Measurements from ENCODE around the gene TMEM100.
A peak's percentile ranks its signal among the peaks of the same experiment; 100 is the strongest.

Gene TMEM100

DNA sequence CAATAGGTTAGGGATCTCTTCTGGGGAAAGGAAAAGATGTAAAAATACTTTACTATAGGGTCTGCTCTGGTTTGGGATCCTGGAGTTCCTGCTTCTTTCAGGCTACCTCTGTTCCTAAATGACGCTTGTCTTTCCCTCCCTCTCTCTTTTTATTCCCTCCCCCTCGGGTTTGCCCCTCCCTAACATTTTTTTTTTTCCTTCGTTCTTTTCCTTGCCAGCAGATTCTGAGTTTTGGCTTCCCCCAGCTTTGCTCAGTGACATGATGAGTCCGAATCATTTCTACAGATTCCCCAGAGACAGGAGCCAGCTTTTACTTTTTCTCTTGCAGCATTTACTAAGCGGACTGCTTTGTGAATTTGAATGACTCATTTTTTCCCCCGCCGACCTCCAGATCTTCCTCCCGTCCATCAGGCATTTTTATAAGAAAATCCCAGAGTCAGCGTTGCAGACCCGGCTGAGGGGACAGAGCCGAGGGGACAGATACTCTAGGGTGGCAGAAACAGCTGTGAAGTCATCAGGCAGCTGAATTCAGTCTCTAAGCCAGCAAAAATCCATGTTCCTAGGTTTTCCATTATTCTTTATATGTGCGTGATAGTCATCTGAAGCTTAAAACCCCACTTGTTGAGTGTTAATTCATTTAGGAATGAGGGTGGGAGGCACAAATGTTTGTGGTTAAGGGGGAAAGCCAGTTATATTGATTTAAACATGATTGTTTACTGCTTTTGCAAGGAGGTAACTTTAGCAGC, at the start of gene TMEM100:
Gene TMEM100 (minus strand): TSS at position 123 of the 746 bp plus-strand sequence. CDS start 1,794 bp downstream, outside the sequence.
- no peak for DNase-seq (ENCODE audit: low spot score)

- no peak for DNase-seq (ENCODE audit: low spot score)
Observed at GRCh38 chr17:55772086-55772485, 49.4 kb upstream of the TMEM100 start.

DNA sequence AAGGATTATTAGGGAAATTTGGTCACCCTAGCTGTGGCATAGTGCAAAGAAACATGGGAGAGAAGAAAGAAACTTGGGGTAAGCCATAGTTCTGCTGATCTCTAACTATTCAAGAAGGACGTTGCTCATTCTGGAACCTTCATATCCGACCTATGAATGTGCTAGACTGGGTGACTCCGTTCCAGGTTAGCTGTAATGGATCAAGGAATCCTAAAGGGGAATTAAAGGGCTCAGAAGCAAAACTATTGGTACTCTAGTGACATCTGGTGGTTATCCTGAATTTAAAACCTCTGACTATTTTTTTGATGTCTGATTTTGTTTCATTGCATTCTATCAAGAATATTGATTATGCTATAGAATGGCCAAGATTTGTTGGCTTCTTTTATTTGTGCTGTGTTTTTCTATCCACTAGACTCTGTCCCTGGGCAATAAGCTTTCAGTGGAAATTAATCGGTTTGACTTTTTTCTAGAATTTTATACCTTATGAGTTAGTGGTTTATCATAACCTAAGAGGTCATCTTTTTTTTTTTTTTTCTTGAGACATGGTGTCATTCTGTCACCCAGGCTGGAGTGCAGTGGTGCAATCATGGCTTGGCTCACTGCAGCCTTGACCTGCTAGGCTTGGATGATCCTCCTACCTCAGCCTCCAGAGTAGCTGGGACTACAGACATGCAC, 47.7 kb upstream of the TMEM100 start:
- peak; percentile 54 for DNase-seq (ENCODE audit: low spot score)

DNA sequence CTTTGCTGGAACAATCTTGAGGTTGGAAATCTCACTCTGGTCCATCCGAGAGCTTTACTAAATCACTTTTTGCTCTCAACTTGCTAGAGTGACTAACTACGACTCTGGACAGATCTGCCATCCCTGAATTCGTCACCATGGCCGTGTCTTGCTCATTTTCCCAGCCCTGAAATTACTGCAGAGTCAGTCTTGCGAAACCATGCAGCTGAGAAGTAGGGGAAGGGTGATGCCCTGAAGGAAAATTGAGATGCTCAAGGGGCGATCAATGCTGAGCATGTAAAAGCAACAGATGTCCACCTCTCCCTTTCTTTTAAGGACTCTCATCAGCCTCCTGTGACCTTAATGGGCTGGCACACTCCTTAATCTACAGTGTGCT, 46.9 kb upstream of the TMEM100 start:
- DNase-seq (ENCODE audit: low spot score): no peak

- DNase-seq (ENCODE audit: low spot score): no peak
Observed at GRCh38 chr17:55768936-55769624, 46.4 kb upstream of the TMEM100 start.

GRCh38 chr17:55765472-55765871, 42.8 kb upstream of the TMEM100 start:
- no peak for DNase-seq (ENCODE audit: low spot score)

DNA sequence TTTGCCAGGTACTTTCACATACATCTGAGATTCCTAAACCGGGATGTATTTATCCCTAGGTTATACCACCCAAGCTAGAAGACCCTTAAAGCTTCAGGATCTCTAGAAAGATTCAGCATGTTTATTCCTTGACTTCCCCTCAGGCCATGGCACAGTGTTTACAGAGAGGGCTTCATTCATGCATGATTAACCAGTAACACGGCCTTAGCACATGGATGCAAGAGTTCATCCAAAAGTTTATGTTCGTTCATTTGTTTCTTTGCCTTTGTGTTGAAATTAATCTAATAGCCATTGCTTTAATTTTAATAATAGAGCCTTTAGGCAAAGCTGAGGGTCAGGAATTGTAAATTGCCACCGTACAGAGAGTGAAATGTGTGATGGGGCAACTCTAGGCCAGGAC, 41.9 kb upstream of the TMEM100 start:
- no peak for DNase-seq (ENCODE audit: low spot score)

GRCh38 chr17:55763856-55764255, 41.2 kb upstream of the TMEM100 start:
- no peak for DNase-seq (ENCODE audit: low spot score)

- DNase-seq (ENCODE audit: low spot score): no peak
Observed at GRCh38 chr17:55762086-55762858, 39.6 kb upstream of the TMEM100 start.

DNA sequence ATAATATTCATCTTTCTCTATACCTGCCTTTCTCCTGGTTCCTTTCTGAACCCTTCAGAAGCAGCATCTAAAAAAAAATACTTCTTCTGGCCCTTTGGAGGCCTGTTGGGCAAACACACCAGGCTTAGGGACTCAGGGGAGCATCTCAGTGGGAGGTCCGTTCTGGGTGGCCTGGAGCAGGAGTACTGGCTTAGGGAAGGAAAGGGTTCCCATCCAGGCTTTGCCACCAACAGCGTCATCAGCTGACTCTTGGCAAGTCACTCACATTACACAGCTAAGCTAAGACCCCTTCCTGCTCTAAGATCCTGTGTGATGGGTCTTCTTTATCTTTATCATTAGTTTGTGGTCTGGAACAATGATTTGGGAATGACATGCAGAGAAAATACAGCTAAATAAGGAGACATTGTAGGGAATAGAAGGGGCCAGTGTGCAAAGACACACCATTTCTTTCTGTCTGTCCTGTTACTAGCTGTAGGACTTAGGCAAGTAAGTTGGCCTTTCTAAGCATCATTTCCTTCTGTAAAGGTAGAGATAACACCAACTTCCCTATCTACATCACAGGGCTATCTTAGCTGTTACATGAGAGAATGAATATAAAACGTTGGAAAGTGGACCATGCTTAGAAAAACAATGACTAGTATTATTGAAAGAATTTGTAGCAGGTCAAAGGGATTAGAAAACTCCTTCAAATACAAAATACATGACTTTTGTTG, 38.1 kb upstream of the TMEM100 start:
- no peak for DNase-seq (ENCODE audit: low spot score)

- peak; percentile 7 for DNase-seq (ENCODE audit: low spot score)
Observed at GRCh38 chr17:55758171-55758570, 35.5 kb upstream of the TMEM100 start.

GRCh38 chr17:55757659-55758058, 35.0 kb upstream of the TMEM100 start:
- no peak for DNase-seq (ENCODE audit: low spot score)

- no peak for DNase-seq (ENCODE audit: low spot score)
Observed at GRCh38 chr17:55756689-55757088, 34.0 kb upstream of the TMEM100 start.

- DNase-seq (ENCODE audit: low spot score): no peak
Observed at GRCh38 chr17:55751720-55752250, 29.1 kb upstream of the TMEM100 start.

- DNase-seq (ENCODE audit: low spot score): peak; percentile 92
Observed at GRCh38 chr17:55750750-55751657, 28.3 kb upstream of the TMEM100 start, which contains the start of gene PCTP. Gene PCTP (plus strand): TSS chr17:55751051. CDS start chr17:55751104, 53 bp downstream.

DNA sequence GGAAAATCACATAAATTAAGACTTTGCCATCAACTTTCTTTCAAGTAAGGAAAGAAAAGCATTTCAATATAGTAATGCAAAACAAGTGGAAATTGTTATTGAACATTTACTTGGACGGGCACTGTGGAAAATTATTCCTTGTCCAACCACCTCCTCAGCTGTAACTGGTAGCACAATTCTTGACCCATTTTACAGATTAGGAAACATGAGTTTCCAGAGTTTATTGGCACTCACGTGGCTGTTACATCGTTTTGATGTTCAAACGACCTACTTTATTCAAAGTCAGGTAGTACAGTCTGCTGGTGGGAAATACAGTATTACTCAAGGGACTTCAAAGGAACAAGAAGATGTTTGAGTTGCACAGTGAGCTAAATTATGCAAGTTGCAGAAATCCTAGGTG, 27.3 kb upstream of the TMEM100 start:
- DNase-seq (ENCODE audit: low spot score): no peak

GRCh38 chr17:55748841-55749240, 26.2 kb upstream of the TMEM100 start:
- no peak for DNase-seq (ENCODE audit: low spot score)

DNA sequence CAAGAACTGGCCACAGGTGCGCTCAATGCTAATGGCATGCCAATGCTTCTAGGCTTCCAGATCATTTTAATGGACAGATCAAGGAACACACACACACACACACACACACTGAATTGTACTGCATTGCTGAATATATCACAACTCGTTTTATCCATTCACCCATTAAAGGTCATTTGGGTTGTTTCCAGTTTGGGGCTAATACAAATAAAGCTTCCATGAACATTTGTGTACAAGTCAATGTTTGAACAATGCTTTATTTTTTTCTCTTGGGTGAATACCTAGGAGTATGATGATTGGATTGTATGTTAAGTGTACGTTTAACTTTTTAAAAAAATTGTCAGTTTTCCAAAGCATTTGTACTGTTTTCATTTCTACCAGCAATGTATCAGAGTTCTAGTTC, 24.5 kb upstream of the TMEM100 start:
- DNase-seq (ENCODE audit: low spot score): no peak

DNA sequence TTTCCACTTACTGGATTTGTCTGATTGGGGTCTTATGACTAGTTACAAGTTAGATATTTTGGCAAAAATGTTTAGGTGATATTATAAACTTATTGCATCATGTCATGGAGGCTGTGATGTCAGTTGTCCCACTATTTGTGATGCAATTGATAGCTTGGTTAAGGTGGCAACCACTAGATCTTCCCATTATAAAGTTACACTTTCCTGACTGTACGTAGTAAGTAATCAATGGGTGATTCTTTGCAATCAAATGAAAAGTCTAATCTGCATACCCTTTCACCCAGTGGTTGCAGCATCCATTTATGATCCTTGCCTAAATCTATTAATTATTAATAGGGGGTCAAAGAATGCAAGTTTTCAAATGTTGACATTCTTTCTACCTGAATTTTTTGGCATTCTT, 23.8 kb upstream of the TMEM100 start:
- no peak for DNase-seq (ENCODE audit: low spot score)

GRCh38 chr17:55745258-55745657, 22.6 kb upstream of the TMEM100 start:
- no peak for DNase-seq (ENCODE audit: low spot score)
